ACHN (cell line): Measurements from ENCODE around the gene HOXD3.

Experiments
- DNase-seq: peaks from one replicate; pipeline ENCODE4 v3.0.0-alpha.2; 2015
- in situ Hi-C: cut with HindIII; loops from 2 replicates; pipeline ENCODE4 v1.10.0; 2017; ENCODE audit warnings: low sequenced_read_pairs, low pct_ligation_motif_present, low pct_unique_long_range_greater_than_20kb

Gene HOXD3

GRCh38 chr2:176130147-176130956 is 26.8 kb upstream of the HOXD3 start:
- in situ Hi-C loops: loop anchor here (25.0 kb wide), 2 partner anchors 307 to 532 kb away; no protein-coding TSS in a partner anchor
- DNase-seq: peak; percentile 73

GRCh38 chr2:176130957-176131847 is 25.9 kb upstream of the HOXD3 start:
- in situ Hi-C loops: loop anchor here (25.0 kb wide), 2 partner anchors 306 to 531 kb away; no protein-coding TSS in a partner anchor
- no peak for DNase-seq

DNA sequence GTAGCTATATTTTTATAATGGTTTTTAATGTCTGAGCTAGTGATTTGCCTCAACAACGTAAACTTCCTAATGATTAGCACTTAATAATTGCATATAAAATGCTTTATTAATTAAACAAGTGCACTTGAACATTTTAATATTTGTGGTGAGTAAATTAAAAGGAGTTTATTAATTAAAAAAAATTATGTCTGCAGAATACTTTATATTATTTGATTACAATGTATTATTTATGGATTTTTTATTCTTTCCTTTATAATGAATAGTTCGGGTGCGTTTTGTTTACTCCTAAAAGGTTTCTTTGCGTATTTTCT is 25.3 kb upstream of the HOXD3 start:
- in situ Hi-C loops: loop anchor here (25.0 kb wide), 2 partner anchors 305 to 530 kb away; no protein-coding TSS in a partner anchor
- DNase-seq: no peak

DNA sequence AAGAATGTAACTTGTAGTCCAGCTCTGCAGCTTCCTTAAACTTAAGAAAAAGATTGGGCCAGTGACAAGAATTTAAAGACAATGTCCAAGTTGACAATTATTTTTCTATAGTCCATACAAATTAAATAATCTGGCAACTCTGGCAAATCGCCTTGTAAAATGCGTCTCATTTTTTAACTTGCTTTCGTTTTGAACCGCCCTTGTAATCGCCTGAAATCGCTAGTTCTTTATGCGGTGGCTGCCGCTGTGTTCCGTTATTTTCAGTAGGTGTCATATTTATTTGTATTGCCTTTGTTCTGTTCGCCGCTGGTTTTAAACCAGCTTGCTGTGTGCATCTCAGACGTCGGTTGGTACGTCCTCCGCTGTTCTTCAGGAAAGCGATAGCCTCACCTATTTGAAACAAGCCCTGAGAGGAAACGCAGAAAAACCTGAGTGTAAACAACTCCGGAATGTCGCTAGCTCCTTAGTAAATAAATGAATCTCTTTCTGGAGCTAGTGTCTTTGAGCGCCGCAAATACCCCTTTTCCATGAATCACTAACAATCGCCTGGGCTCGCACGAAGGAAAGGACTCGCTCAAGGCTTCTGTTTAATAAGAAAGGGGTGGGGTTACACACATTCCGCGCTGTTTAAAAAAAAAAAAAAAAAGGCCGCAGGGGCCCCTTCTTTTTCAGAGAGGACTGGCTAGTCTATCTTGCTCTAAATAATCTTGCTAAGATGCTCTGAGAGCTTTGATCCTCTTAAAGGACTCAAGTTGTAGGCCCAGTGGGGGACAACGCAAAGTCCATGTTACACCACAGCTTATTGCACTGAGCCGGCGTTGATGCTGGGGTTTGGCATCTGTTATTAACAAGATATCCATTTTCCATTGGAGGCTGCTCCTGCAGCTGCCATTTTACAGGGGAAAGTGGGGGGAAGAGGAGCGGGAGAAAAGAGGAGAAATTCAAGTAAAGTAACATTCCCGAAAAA is 24.6 kb upstream of the HOXD3 start:
- in situ Hi-C loops: loop anchor here (25.0 kb wide), 2 partner anchors 305 to 530 kb away; no protein-coding TSS in a partner anchor
- DNase-seq: peak; percentile 51

- in situ Hi-C loops: loop anchor here (25.0 kb wide), 2 partner anchors 304 to 529 kb away; no protein-coding TSS in a partner anchor
- DNase-seq: no peak
Observed at GRCh38 chr2:176133389-176133788, 23.7 kb upstream of the HOXD3 start.

- no peak for DNase-seq
- in situ Hi-C loops: loop anchor here (25.0 kb wide), 2 partner anchors 303 to 528 kb away; no protein-coding TSS in a partner anchor
Observed at GRCh38 chr2:176134035-176134434, 23.1 kb upstream of the HOXD3 start.

- in situ Hi-C loops: loop anchor here (25.0 kb wide), 2 partner anchors 302 to 527 kb away; no protein-coding TSS in a partner anchor
- DNase-seq: peak; percentile 46
Observed at GRCh38 chr2:176135035-176135440, 22.1 kb upstream of the HOXD3 start.

GRCh38 chr2:176136374-176137251 is 20.5 kb upstream of the HOXD3 start:
- peak; percentile 68 for DNase-seq
- in situ Hi-C loops: loop anchor here (25.0 kb wide), 2 partner anchors 301 to 526 kb away; no protein-coding TSS in a partner anchor

DNA sequence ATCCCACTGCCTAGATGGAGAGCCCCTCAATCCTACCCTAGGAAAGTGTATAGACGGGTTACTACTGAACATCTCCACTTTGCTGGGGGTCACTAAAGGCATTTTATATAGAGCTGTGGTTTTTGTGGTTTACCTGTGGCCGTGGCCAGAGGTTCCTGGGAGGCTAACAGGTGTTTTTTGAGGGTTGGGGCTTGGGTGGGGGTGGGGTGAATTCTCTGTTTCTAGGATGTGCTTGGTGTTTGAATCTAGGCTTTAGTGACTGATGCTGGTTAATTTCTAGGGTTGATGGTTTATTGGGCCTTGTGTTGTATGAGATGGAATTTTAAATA is 19.9 kb upstream of the HOXD3 start:
- in situ Hi-C loops: loop anchor here (25.0 kb wide), 2 partner anchors 300 to 525 kb away; no protein-coding TSS in a partner anchor

DNA sequence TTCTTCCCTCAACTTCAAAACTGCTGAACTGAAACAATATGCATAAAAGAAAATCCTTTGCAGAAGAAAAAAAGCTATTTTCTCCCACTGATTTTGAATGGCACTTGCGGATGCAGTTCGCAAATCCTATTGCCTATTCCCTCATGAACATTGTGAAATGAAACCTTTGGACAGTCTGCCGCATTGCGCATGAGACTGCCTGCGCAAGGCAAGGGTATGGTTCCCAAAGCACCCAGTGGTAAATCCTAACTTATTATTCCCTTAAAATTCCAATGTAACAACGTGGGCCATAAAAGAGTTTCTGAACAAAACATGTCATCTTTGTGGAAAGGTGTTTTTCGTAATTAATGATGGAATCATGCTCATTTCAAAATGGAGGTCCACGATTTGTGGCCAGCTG is 19.2 kb upstream of the HOXD3 start:
- in situ Hi-C loops: loop anchor here (25.0 kb wide), 2 partner anchors 299 to 524 kb away; no protein-coding TSS in a partner anchor
- DNase-seq: no peak

More for the DNA sequence above, 19.9 kb upstream of the HOXD3 start:
- no peak for DNase-seq

DNA sequence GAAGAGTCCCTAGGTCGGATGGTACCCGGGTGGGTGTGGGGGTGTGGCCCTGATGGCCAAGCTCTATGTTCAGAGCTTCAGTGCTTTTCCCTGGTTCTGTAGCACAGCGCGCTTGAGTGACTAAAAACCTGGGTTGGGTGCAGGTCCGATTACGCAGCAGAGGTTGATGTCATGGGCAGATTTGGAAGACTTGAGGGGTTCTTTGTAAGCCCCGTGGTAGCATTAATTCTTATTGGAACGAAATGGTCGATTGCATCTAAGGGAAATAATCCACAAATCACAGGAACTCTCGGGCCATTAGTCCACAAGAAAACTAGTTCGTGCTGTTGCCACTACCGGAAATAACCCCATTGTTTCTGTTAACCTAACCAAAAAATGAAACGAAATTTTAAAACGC is 18.6 kb upstream of the HOXD3 start:
- in situ Hi-C loops: loop anchor here (25.0 kb wide), 2 partner anchors 299 to 524 kb away; no protein-coding TSS in a partner anchor

GRCh38 chr2:176138923-176139660 is 18.0 kb upstream of the HOXD3 start:
- no peak for DNase-seq
- in situ Hi-C loops: loop anchor here (25.0 kb wide), 2 partner anchors 298 to 523 kb away; no protein-coding TSS in a partner anchor

More for the DNA sequence above, 18.6 kb upstream of the HOXD3 start:
- no peak for DNase-seq

DNA sequence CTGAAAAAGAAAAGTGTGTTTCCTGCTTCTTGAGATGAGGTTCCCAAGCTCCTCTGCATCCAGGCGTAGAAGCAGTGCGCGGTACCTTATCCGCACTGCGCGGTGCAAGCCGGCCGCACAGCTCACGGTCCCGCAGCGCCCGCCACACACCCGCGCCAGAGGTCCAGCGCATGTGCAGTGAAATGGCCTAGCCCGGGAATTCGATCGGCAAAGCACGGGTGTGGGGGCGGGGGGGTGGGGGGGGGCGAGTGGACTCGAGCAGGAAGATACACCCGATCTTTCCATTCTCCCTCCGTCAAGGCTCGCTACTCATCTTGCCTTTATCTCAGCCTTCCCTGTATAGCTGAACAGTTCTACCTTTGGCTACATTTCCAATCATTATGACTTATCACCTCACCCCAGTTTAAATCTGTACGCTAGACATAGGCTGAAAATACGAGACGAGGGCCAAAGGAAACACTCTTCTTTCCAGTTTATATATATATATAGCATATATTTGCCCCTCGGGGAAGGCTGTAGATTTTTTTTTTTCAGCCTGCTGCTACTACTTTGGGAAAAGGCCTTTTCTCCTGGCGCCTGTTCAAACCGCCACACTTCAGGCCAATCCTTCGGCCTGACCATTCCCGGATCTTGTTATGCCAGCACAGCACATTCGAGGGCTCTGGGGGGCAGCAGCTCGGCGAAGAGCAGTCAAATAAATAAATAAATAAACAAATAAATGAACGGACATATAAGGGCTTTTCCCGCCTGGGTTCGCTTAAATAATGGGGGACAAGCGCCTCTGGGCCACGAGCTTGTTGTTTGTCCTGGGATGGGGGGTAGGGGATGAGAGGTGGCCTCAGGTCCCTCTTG is 17.2 kb upstream of the HOXD3 start:
- no peak for DNase-seq
- in situ Hi-C loops: loop anchor here (25.0 kb wide), 2 partner anchors 297 to 522 kb away; no protein-coding TSS in a partner anchor

- in situ Hi-C loops: loop anchor here (25.0 kb wide), 2 partner anchors 297 to 522 kb away; no protein-coding TSS in a partner anchor
- DNase-seq: peak; percentile 86
Observed at GRCh38 chr2:176140513-176141317, 16.4 kb upstream of the HOXD3 start.
